Osteocyte (in vitro differentiated cells): Measurements from ENCODE around the gene ZNF358. TPM values are rescaled to one million over a fixed set of nuclear protein-coding genes. Genes with fewer than 3 reads are reported as not detected.

Experiments
- DNase-seq: peaks from one replicate; pipeline ENCODE4 v3.0.0; 2021; ENCODE audit warnings: mixed read lengths; ENCODE audit not compliant: unreplicated experiment; ENCODE audit errors: extremely low spot score
- H3K27ac Mint-ChIP-seq: one replicate; pipeline ENCODE4 v1.8.0; 2021; ENCODE audit warnings: mild to moderate bottlenecking, mixed read lengths; ENCODE audit not compliant: unreplicated experiment
- H3K27me3 Mint-ChIP-seq: one replicate; pipeline ENCODE4 v1.8.0; 2021; ENCODE audit warnings: mixed read lengths; ENCODE audit not compliant: unreplicated experiment
- H3K36me3 Mint-ChIP-seq: one replicate; pipeline ENCODE4 v1.8.0; 2021; ENCODE audit warnings: mixed read lengths; ENCODE audit not compliant: unreplicated experiment
- H3K4me1 Mint-ChIP-seq: one replicate; pipeline ENCODE4 v1.8.0; 2021; ENCODE audit warnings: mixed read lengths; ENCODE audit not compliant: unreplicated experiment
- H3K4me3 Mint-ChIP-seq: one replicate; pipeline ENCODE4 v1.8.0; 2021; ENCODE audit warnings: mild to moderate bottlenecking, moderate library complexity, mixed read lengths; ENCODE audit not compliant: unreplicated experiment
- H3K9me3 Mint-ChIP-seq: one replicate; pipeline ENCODE4 v1.8.0; 2021; ENCODE audit warnings: mixed read lengths; ENCODE audit not compliant: unreplicated experiment
- total RNA-seq: library from RNA; stranded (reverse); gene quantifications from 2 replicates; pipeline ENCODE4 v1.2.1, GENCODE V29; 2021
- TF ChIP-seq, protein P1 (sequence below): fragments of 200-600 bp; sonication (generic); IDR thresholded peaks from 2 replicates; pipeline ENCODE4 v1.5.0; 2021; ENCODE audit warnings: antibody characterized with exemption, mild to moderate bottlenecking, moderate library complexity

ZNF358 gene
- total RNA-seq, 1 donor from 2014 or later, result 93.5 TPM

DNA sequence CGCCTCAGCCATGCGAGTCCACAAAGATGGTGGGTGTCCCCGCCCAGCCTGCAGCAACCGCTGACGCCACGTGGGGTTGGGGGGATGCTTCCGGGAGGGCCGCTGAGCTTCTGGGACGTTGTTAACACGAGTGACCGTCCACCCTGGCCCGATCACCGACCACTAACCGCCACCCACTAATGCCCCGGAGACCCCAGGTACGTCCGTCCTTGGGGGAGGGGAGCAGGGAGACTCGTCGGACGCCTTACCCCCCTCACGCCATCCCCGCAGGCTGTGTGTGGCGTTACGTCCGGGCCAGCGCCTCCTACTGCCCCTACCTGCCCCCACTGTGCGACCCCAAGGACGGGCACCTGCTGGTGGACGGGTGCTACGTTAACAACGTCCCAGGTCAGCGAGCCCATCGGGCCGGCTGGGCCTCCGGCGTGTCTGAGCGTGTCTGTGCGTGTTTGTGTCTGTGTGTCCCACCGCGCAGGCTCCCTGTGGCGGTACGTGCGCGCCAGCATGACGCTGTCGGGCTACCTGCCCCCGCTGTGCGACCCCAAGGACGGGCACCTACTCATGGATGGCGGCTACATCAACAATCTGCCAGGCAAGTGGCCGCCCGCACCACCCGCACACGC is 40.9 kb downstream of the ZNF358 start:
- no peak overlapping the region for H3K27ac Mint-ChIP-seq
- H3K36me3 Mint-ChIP-seq, result peaks cover 31% of the 10 kb centered on the region
- no peaks in the 10 kb centered on the region for H3K9me3 Mint-ChIP-seq
- no peak overlapping the region for H3K4me3 Mint-ChIP-seq
- no peak for DNase-seq
- H3K4me1 Mint-ChIP-seq, result no peaks in the 10 kb centered on the region
- H3K27me3 Mint-ChIP-seq, result no peaks in the 10 kb centered on the region
- TF ChIP-seq, protein P1, sequence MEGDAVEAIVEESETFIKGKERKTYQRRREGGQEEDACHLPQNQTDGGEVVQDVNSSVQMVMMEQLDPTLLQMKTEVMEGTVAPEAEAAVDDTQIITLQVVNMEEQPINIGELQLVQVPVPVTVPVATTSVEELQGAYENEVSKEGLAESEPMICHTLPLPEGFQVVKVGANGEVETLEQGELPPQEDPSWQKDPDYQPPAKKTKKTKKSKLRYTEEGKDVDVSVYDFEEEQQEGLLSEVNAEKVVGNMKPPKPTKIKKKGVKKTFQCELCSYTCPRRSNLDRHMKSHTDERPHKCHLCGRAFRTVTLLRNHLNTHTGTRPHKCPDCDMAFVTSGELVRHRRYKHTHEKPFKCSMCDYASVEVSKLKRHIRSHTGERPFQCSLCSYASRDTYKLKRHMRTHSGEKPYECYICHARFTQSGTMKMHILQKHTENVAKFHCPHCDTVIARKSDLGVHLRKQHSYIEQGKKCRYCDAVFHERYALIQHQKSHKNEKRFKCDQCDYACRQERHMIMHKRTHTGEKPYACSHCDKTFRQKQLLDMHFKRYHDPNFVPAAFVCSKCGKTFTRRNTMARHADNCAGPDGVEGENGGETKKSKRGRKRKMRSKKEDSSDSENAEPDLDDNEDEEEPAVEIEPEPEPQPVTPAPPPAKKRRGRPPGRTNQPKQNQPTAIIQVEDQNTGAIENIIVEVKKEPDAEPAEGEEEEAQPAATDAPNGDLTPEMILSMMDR, result no peak

DNA sequence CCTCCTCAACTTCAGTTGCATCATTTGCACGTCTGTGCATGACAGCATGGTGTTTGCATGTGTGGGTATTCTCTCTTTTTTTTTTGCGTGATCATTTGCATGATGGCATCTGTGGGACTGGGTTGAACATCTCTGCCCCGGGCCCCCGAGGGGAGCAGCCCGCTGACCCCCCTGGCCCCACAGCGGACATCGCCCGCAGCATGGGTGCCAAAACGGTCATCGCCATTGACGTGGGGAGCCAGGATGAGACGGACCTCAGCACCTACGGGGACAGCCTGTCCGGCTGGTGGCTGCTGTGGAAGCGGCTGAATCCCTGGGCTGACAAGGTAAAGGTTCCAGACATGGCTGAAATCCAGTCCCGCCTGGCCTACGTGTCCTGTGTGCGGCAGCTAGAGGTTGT is 42.8 kb downstream of the ZNF358 start:
- Mint-ChIP-seq H3K9me3 (no peaks in the 10 kb centered on the region), H3K27me3 (no peaks in the 10 kb centered on the region), H3K36me3 (peaks cover 31% of the 10 kb centered on the region), H3K27ac (no peak overlapping the region), H3K4me1 (no peaks in the 10 kb centered on the region), H3K4me3 (no peak overlapping the region)
- TF ChIP-seq, protein P1, result no peak
- no peak for DNase-seq

DNA sequence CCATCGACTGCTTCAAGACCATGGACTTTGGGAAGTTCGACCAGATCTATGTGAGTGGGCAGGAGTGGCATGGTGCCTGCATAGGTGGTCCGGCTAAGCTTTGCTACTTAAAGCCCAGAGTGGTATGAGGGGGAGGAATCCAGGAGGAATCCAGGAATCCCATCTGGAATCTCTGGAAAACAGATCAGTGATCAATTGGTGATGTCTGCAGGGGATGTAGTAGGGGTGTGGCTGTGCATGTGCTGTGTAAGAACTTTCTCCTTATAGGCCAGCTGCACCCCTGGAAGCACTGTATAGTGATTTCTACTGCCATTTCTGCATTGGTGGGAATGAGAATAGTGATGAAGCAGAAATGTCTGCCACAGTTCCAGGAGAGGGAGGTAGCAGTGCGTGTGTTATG is 43.2 kb downstream of the ZNF358 start:
- H3K36me3 Mint-ChIP-seq, result peaks cover 31% of the 10 kb centered on the region
- H3K27ac Mint-ChIP-seq, result no peak overlapping the region
- DNase-seq, result no peak
- H3K4me1 Mint-ChIP-seq, result no peaks in the 10 kb centered on the region
- TF ChIP-seq, protein P1, result no peak
- H3K27me3 Mint-ChIP-seq, result no peaks in the 10 kb centered on the region
- no peaks in the 10 kb centered on the region for H3K9me3 Mint-ChIP-seq
- H3K4me3 Mint-ChIP-seq, result no peak overlapping the region

DNA sequence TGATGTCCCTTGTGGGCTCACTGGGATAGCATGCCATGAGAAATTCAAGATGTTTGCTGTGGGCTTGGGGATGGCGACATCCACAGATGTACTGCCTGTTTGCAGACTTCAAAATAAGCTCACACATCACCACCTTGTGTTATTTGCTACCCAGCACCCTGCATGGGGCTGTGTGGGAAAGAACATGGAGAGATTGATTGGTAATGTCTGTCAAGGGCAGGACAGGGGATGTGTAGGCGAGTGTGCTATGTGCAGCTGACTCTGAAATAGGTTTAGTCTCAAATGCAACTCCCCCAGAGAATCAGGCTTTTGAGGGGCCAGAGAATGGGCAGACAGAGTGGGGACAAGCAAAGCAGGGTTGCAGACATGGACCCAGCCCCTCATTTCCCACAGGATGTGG is 44.4 kb downstream of the ZNF358 start:
- no peak for DNase-seq
- Mint-ChIP-seq H3K36me3 (peaks cover 31% of the 10 kb centered on the region), H3K4me1 (no peaks in the 10 kb centered on the region), H3K4me3 (no peak overlapping the region), H3K27ac (no peak overlapping the region), H3K27me3 (no peaks in the 10 kb centered on the region), H3K9me3 (no peaks in the 10 kb centered on the region)
- TF ChIP-seq, protein P1, result no peak

DNA sequence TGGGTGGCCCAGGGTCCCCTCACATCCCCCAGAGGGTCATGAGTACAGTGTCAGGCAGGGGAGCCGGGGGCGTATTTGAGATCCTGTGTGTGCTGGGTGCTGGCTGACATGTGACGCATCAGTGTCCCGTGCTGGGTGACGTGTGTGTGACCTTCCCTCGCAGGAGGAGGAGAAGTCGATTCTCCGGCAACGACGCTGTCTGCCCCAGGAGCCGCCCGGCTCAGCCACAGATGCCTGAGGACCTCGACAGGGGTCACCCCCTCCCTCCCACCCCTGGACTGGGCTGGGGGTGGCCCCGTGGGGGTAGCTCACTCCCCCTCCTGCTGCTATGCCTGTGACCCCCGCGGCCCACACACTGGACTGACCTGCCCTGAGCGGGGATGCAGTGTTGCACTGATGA is 45.4 kb downstream of the ZNF358 start:
- Mint-ChIP-seq H3K9me3 (no peaks in the 10 kb centered on the region), H3K27me3 (no peaks in the 10 kb centered on the region), H3K36me3 (peaks cover 30% of the 10 kb centered on the region), H3K27ac (no peak overlapping the region), H3K4me1 (no peaks in the 10 kb centered on the region), H3K4me3 (no peak overlapping the region)
- DNase-seq, result no peak
- TF ChIP-seq, protein P1, result no peak
